GM12872 (cell line): ENCODE measurements around the gene ERF.

Source experiments
- TF ChIP-seq, protein P1 (sequence below): IDR thresholded peaks from 3 replicates; pipeline ENCODE4 v1.5.1; 2011; ENCODE audit warnings: low read depth, mild to moderate bottlenecking, low read length, moderate library complexity; ENCODE audit not compliant: insufficient read depth

The ERF gene

DNA sequence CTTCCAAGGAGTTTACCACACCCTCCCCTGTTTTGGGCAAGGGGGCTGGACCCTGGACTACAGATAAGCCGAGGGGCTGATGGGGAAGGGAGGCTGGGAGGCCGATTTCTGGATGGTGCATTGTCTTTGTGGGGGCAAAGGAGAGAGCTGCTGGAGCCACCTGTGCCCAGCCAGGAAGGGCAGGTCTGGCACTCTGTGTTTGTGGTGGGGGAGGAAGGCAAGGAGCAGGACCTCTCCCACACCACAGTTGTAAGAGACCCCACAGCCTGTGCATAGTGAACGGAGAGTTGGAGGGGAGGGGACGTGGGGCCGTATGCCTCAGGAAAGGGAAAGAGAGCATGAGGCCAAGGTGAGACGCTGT lies 31.0 kb upstream of the ERF start:
- TF ChIP-seq, protein P1, sequence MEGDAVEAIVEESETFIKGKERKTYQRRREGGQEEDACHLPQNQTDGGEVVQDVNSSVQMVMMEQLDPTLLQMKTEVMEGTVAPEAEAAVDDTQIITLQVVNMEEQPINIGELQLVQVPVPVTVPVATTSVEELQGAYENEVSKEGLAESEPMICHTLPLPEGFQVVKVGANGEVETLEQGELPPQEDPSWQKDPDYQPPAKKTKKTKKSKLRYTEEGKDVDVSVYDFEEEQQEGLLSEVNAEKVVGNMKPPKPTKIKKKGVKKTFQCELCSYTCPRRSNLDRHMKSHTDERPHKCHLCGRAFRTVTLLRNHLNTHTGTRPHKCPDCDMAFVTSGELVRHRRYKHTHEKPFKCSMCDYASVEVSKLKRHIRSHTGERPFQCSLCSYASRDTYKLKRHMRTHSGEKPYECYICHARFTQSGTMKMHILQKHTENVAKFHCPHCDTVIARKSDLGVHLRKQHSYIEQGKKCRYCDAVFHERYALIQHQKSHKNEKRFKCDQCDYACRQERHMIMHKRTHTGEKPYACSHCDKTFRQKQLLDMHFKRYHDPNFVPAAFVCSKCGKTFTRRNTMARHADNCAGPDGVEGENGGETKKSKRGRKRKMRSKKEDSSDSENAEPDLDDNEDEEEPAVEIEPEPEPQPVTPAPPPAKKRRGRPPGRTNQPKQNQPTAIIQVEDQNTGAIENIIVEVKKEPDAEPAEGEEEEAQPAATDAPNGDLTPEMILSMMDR = no peak

DNA sequence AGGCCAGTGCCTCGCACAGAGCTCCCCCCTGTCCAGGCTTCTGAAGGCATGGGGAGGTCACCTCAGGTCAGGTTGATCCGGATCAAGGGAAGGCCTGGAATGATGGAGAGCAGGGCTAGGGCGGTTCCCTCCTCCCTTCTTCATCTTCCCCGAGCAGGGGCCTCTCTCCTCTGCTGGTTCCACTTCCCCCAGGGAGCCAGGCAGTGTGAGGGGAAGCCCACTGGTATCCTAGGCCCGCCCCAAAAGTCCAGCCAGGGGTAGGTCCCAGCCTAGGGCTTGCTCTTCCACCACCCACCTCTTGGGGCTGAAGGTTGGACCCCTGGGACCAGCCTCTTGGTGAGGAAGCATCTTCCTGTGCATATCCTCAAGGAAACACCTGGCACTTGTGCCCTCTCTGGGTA lies 30.6 kb upstream of the ERF start:
- TF ChIP-seq, protein P1 = 0 out of 3 replicates have a peak, but pooled peaks have one; percentile 25

GRCh38 chr19:42284591-42285341 lies 29.8 kb upstream of the ERF start:
- TF ChIP-seq, protein P1 = no peak

GRCh38 chr19:42284066-42284501 lies 29.2 kb upstream of the ERF start:
- TF ChIP-seq, protein P1 = no peak

DNA sequence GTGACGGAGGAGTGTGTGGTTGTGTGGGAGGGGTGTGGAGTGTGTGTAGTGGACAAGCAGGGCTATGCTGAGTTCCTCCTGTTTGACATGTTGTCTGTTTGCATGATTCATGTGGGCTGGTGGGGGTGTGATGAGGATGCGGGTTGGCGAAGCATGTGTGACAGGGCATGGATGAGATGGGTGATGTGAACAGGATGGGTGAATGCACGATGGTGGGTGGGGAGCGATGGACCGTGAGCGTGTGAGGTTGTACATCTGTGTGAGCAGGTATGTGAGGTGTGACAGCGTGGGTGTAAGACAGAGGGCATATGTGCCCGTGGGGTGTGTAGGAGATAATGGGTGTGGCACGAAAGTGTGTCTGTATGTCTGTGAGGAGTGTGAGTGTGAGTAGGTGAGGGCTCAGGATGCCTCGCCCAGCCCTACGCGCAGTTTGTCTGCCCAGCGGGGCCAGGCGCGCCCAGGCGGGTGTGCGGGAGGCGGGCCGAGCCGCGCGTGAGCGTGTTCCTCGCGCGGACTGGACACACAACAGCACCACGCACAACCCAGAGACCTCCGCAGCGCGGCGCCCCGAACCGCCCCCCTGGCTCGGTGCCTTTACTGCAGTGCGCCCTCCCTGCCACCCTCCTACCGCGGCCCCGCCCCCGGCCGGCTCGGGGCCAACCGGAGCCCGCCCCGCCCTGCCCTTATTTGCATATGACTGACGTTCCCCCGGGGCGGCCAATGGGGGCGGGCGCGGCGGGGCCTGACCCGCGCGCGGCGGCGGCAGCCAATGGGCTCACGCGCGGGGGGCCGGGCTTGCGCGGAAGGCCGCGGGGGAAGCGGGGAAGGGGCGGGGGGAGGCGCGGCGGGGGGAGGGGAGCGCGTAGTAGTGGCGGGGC lies 28.5 kb upstream of the ERF start:
- TF ChIP-seq, protein P1 = 0 out of 3 replicates have a peak, but pooled peaks have one; percentile 10

GRCh38 chr19:42282819-42283187 lies 27.9 kb upstream of the ERF start:
- TF ChIP-seq, protein P1 = no peak
